Lung (tissue), 12 donors: ENCODE data around the gene AIF1L. TPM values are rescaled to one million over a fixed set of nuclear protein-coding genes. Genes with fewer than 3 reads are reported as not detected.
"Not testable (repeated sequence)": the region's sequence is repeated elsewhere in the genome, so short reads cannot be mapped to it uniquely, and the experiment has no call there.

Source experiments
- ATAC-seq: fragments of 200-7000 bp; cut with Tn5 transposase; one replicate; pipeline ENCODE4 v1.9.1; 2020; ENCODE audit warnings: moderate number of reproducible peaks; ENCODE audit not compliant: insufficient read depth, low FRiP score
- DNase-seq, 3 donors: peaks; one replicate each; pipeline ENCODE4 v3.0.0-alpha.2; 2013 to 2017
- H3K27ac ChIP-seq, 2 donors: one replicate each; pipeline ENCODE4 v1.5.1; 2013; ENCODE audit warnings: mild to moderate bottlenecking in 2 of 2, moderate library complexity in 2 of 2, control low read depth in 1 of 2, inconsistent platforms in 1 of 2, low read depth in 1 of 2, low read length in 1 of 2
- H3K27me3 ChIP-seq, 3 donors: one replicate each; pipeline ENCODE4 v1.5.1; 2013; ENCODE audit warnings: low read length in 2 of 3; ENCODE audit not compliant: control insufficient read depth in 3 of 3, insufficient read depth in 3 of 3
- H3K36me3 ChIP-seq, 4 donors: one replicate each; pipeline ENCODE4 v1.5.1; 2013; ENCODE audit warnings: low read length in 4 of 4, mild to moderate bottlenecking in 1 of 4, moderate library complexity in 1 of 4; ENCODE audit not compliant: control insufficient read depth in 4 of 4, insufficient read depth in 4 of 4
- H3K4me1 ChIP-seq, 5 donors: one replicate each; pipeline ENCODE4 v1.5.1; 2013; ENCODE audit warnings: low read length in 5 of 5, mild to moderate bottlenecking in 2 of 5, moderate library complexity in 1 of 5; ENCODE audit not compliant: control insufficient read depth in 5 of 5, insufficient read depth in 5 of 5
- H3K4me3 ChIP-seq: one replicate; pipeline ENCODE4 v1.5.1; 2013; ENCODE audit warnings: mild to moderate bottlenecking, control low read depth, moderate library complexity
- H3K9ac ChIP-seq, 2 donors: one replicate each; pipeline ENCODE4 v1.5.1; 2013; ENCODE audit warnings: low read length in 2 of 2, control low read depth in 1 of 2; ENCODE audit not compliant: insufficient read depth in 1 of 2
- H3K9me3 ChIP-seq, 4 donors: one replicate each; pipeline ENCODE4 v1.5.1; 2013; ENCODE audit warnings: low read length in 3 of 4, mild to moderate bottlenecking in 1 of 4, moderate library complexity in 1 of 4; ENCODE audit not compliant: control insufficient read depth in 4 of 4, insufficient read depth in 3 of 4
- WGBS, 2 donors: extraction: QIAGEN DNeasy Blood & Tissue Kit; methylation state at CpG; one replicate each; pipeline ENCODE4 v1.1.7; 2013; 5-methylcytosine and 5-hydroxymethylcytosine counted together
- polyA plus RNA-seq, 2 donors: library from polyadenylated mRNA; stranded (reverse); fragments of 200-250 nt; gene quantifications; one replicate each; pipeline ENCODE4 v1.2.1, GENCODE V29; 2013
- total RNA-seq, 2 donors: library from RNA; depleted of rRNA in 1 of 2; stranded (reverse); fragments of >200 nt in 1 of 2; gene quantifications; one replicate each; pipeline ENCODE4 v1.2.1, GENCODE V29; 2014 to 2021
- TF ChIP-seq, protein P1 (sequence below): IDR thresholded peaks from 2 replicates; pipeline ENCODE4 v1.5.1; 2012; ENCODE audit warnings: mild to moderate bottlenecking; ENCODE audit errors: control extremely low read depth, extremely low read depth
- donor health status: control.
- donor health status: control.
- donor health status: Bipolar disorder and iron deficiency.
- donor health status: healthy.
- donor health status: DM: yes; HTN: yes; CAD: no.

AIF1L gene
- total and polyA plus RNA-seq, 4 donors, result 3.2 to 16.5 (median 6.9) TPM

DNA sequence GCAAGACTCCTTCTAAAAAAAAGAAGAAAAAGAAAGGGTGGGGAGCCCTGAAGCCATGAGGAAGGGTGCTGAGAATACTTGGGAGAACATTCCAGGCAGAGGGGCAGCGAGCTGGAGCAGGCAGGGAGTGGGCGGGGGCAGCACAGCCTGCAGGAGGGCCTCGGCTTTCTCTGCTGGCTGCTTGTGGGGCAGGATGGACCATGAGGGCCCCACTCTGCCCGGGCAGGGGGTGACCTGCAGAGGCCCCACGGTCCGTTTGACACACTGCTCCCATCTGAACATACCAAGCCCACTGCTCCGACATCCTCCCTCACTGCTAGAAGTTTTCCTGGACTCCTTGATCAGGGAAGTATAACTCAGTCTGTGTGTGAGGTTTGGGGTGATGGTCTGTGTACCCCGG is 17.3 kb downstream of the AIF1L start:
- DNase-seq (no peak), ATAC-seq (no peak)
- no peaks in the 10 kb centered on the region for H3K27me3 ChIP-seq
- 87 to 93% methylated on average over 8 of the region's 8 CpGs for WGBS, 2 donors
- H3K9ac ChIP-seq, result no peak overlapping the region
- H3K36me3 ChIP-seq, result no peaks in the 10 kb centered on the region
- no peak overlapping the region for H3K27ac ChIP-seq
- no peak overlapping the region for H3K4me3 ChIP-seq
- H3K4me1 ChIP-seq, result peaks cover 0 to 3% (median 0%) of the 10 kb centered on the region in 5 donors
- TF ChIP-seq, protein P1, sequence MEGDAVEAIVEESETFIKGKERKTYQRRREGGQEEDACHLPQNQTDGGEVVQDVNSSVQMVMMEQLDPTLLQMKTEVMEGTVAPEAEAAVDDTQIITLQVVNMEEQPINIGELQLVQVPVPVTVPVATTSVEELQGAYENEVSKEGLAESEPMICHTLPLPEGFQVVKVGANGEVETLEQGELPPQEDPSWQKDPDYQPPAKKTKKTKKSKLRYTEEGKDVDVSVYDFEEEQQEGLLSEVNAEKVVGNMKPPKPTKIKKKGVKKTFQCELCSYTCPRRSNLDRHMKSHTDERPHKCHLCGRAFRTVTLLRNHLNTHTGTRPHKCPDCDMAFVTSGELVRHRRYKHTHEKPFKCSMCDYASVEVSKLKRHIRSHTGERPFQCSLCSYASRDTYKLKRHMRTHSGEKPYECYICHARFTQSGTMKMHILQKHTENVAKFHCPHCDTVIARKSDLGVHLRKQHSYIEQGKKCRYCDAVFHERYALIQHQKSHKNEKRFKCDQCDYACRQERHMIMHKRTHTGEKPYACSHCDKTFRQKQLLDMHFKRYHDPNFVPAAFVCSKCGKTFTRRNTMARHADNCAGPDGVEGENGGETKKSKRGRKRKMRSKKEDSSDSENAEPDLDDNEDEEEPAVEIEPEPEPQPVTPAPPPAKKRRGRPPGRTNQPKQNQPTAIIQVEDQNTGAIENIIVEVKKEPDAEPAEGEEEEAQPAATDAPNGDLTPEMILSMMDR, result no peak
- no peaks in the 10 kb centered on the region for H3K9me3 ChIP-seq

DNA sequence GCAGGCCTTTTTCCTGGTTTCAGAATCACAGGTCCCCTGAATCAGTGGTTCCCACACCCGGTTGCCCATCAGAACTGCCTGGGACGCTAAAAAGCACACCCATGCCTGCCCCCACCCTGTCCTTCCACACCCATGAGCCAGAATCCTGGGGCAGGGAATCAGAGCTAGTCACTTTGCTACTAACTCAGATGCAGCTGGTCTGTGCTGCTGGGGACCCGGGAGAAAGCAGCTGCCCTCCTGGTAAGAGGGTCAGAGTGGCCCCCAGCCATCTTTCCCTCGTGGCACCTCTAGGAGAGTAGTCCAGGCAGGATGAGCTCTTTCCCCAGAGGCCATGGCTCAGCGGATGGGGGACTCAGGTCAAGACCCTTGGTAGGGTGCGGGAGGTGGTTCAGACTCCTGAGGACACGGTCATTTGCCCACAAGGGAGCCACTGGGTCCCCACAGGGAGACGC is 17.8 kb downstream of the AIF1L start:
- TF ChIP-seq, protein P1, result no peak
- ATAC-seq (no peak), DNase-seq (no peak)
- Histone ChIP-seq H3K4me1 (peaks cover 0 to 3% (median 0%) of the 10 kb centered on the region in 5 donors), H3K36me3 (no peaks in the 10 kb centered on the region), H3K27me3 (no peaks in the 10 kb centered on the region), H3K9me3 (no peaks in the 10 kb centered on the region), H3K9ac (no peak overlapping the region), H3K4me3 (no peak overlapping the region), H3K27ac (no peak overlapping the region)
- 91% methylated on average over 8 of the region's 8 CpGs for WGBS, 2 donors

DNA sequence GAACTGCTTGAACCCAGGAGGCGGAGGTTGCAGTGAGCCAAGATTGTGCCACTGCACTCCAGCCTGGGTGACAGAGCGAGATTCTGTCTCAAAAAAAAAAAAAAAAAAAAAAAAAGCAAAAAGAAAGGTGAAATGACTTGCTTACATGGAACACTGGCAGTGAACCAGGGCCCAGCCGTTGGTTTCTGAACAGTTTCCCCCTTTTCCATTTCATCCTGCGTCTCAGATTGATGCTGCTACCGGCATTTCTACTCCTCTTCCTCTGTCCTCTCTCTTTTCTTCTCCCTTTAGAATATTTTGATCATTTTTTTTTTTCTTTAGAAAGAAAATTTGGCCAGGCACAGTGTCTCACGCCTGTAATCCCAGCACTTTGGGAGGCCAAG is 19.0 kb downstream of the AIF1L start:
- ATAC-seq, H3K27me3 ChIP-seq, H3K36me3 ChIP-seq, H3K4me1 ChIP-seq, DNase-seq, H3K27ac ChIP-seq, H3K4me3 ChIP-seq, H3K9me3 ChIP-seq, H3K9ac ChIP-seq: not testable (repeated sequence)
- WGBS, 2 donors, result 87 to 91% methylated on average over 4 to 6 of the region's 6 CpGs

DNA sequence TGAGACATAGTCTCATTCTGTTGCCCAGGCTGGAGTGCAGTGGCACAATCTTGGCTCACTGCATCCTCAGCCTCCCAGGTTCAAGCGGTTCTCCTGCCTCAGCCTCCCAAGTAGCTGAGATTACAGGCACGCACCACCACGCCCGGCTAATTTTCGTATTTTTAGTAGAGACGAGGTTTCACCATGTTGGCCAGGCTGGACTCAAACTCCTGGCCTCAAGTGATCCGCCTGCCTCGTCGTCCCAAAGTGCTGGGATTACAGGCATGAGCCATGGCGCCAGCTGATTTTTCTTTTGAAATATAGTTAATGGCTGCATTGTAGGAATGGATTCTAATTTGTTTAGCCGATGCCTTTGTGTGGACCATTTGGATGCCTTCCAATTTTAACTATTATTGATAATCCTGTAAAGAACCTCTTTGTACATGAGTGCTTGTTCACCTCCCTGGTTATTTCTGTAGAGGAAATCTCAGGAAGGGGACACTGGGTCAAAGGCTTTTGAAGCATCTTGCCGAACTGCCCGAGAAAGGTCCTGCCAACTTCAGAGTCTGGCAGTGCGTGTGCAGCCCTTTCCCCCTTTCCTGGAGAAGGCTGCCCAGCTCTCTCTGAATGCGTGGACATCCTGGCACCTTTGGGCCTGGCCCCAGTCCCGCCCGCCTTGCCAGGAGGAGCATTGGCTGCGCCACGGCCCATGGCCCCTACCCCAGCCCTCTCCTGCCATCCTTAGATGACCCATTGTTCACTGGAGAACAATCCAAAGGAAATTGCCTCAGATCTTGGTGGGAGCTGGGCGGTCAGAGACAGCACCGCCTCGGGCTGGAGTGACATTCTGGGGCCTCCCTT is 20.2 kb downstream of the AIF1L start:
- ATAC-seq (peak; percentile 2), DNase-seq (no peak)
- Histone ChIP-seq H3K36me3 (no peaks in the 10 kb centered on the region), H3K27ac (peak overlapping the region; percentile 40 to 48), H3K9me3 (no peaks in the 10 kb centered on the region), H3K4me3 (no peak overlapping the region), H3K9ac (no peak overlapping the region), H3K4me1 (peaks cover 0 to 3% (median 0%) of the 10 kb centered on the region in 5 donors), H3K27me3 (no peaks in the 10 kb centered on the region)
- TF ChIP-seq, protein P1, result no peak
- WGBS, 2 donors, result 66 to 67% methylated on average over 22 of the region's 22 CpGs
